K562 (cell line): ENCODE results near the gene IFNAR2. TPM values are rescaled to one million over a fixed set of nuclear protein-coding genes. Genes with fewer than 3 reads are reported as not detected.

Experiments used
- BRD4 ChIP-seq: fragments of 200-600 bp; sonication (generic); IDR thresholded peaks from 2 replicates; pipeline ENCODE4 v1.6.1; 2017; ENCODE audit warnings: inconsistent platforms
- MTA3 ChIP-seq: fragments of 450-650 bp; formaldehyde crosslinking; IDR thresholded peaks from 2 replicates; pipeline ENCODE4 v1.6.1; 2017; ENCODE audit warnings: mild to moderate bottlenecking, borderline replicate concordance
- NR2C2 ChIP-seq, 2 experiments: fragments of 200-800 bp in 1 of 2; sonication (Bioruptor generic) in 1 of 2; sonication (generic) in 1 of 2; formaldehyde crosslinking in 1 of 2; IDR thresholded peaks; 2 replicates each; pipeline versions ENCODE4 v1.6.1 to v1.8.0; 2016 to 2022; ENCODE audit warnings: mild to moderate bottlenecking in 1 of 2, missing compliant biosample characterization in 1 of 2, missing genetic modification characterization in 1 of 2, missing genetic modification reagents in 1 of 2
- PBX2 ChIP-seq, 2 experiments: IDR thresholded peaks in 1 of 2; conservative IDR thresholded peaks in 1 of 2; 2 replicates each; pipeline ENCODE4 v1.6.1; 2016; ENCODE audit warnings: low read depth in 2 of 2, mild to moderate bottlenecking in 1 of 2, missing compliant biosample characterization in 1 of 2, missing genetic modification characterization in 1 of 2, moderate library complexity in 1 of 2
- RB1 ChIP-seq: fragments of 450-650 bp; IDR thresholded peaks from 2 replicates; pipeline ENCODE4 v1.6.1; 2017; ENCODE audit warnings: low read depth, mild to moderate bottlenecking
- REST ChIP-seq, 2 experiments: fragments of 450-650 bp; formaldehyde crosslinking in 1 of 2; IDR thresholded peaks; 2 replicates each; pipeline versions ENCODE4 v1.4.0 to v1.6.1; 2014 to 2020; ENCODE audit warnings: mild to moderate bottlenecking in 2 of 2, borderline replicate concordance in 1 of 2, low read depth in 1 of 2
- TFAP4 ChIP-seq: sonication (generic); formaldehyde crosslinking; IDR thresholded peaks from 2 replicates; pipeline ENCODE4 v1.8.0; 2022; ENCODE audit warnings: missing genetic modification reagents, mild to moderate bottlenecking, moderate library complexity, borderline replicate concordance
- ZNF518B ChIP-seq: fragments of 250-450 bp; sonication (Bioruptor Pico); IDR thresholded peaks from 2 replicates; pipeline ENCODE4 v1.5.0; 2021; ENCODE audit warnings: mild to moderate bottlenecking, moderate library complexity
- polyA plus RNA-seq, 8 experiments: library from polyadenylated mRNA; depleted of rRNA in 4 of 8; stranded (reverse) in 5 of 8; unstranded in 3 of 8; fragments of >200 nt; fragmentation: Nextera tagmentation in 2 of 8; fragmentation: Illumina TruSeq in 1 of 8; extraction: Ambion mirVana in 2 of 8; extraction: Trizol in 1 of 8; gene quantifications; 2 replicates each; pipeline versions ENCODE4 v1.2.1 to v1.2.3, GENCODE V29; 2011 to 2014; ENCODE audit warnings: inconsistent platforms in 1 of 8, missing spikeins in 1 of 8
- total RNA-seq, 7 experiments: library from RNA; depleted of rRNA in 6 of 7; stranded (reverse); fragments of >200 nt in 6 of 7; fragmentation: Illumina TruSeq in 2 of 7; extraction: Trizol in 2 of 7; gene quantifications; 2 replicates each; pipeline versions ENCODE4 v1.2.1 to v1.2.3, GENCODE V29; 2011 to 2021; ENCODE audit warnings: low replicate concordance in 1 of 7

Gene IFNAR2
- total and polyA plus RNA-seq, 9 of the 15 experiments (the other 6 are each of a cell fraction or from before 2014, with no cell fraction given), result 1.7 to 48.3 (median 8.4) TPM

GRCh38 chr21:33229784-33230544 is at the start of gene IFNAR2 (continued):
- TF ChIP-seq NR2C2 (CRISPR knock-in tag; IDR thresholded peaks at IDR 0.05) (no peak), NR2C2 (tag; IDR thresholded peaks at IDR 0.05) (peak; percentile 67; the same call in 1 of the 2 replicates), TFAP4 (CRISPR knock-in tag) (peak; percentile 73), BRD4 (no peak), PBX2 (CRISPR knock-in tag; IDR thresholded peaks at IDR 0.05; ENCODE audit: low read depth) (no peak), PBX2 (tag; conservative IDR thresholded peaks at IDR 0.05; ENCODE audit: low read depth) (no peak), MTA3 (peak; percentile 35; the same call in 1 of the 2 replicates), REST (IDR thresholded peaks at IDR 0.05; ENCODE audit: borderline replicate concordance) (no peak), REST (CRISPR knock-in tag; IDR thresholded peaks at IDR 0.05; ENCODE audit: low read depth) (0 out of 2 replicates have a peak, but pooled peaks have one; percentile 28), RB1 (peak; percentile 86), ZNF518B (CRISPR knock-in tag) (no peak)
